ENCODE measurements around the gene PDE12. TPM values are rescaled to one million over a fixed set of nuclear protein-coding genes. Genes with fewer than 3 reads are reported as not detected.

PDE12 gene
- polyA plus RNA-seq, 1 of the 3 experiments (the other 2 are of a cell fraction): 7.4 TPM

DNA sequence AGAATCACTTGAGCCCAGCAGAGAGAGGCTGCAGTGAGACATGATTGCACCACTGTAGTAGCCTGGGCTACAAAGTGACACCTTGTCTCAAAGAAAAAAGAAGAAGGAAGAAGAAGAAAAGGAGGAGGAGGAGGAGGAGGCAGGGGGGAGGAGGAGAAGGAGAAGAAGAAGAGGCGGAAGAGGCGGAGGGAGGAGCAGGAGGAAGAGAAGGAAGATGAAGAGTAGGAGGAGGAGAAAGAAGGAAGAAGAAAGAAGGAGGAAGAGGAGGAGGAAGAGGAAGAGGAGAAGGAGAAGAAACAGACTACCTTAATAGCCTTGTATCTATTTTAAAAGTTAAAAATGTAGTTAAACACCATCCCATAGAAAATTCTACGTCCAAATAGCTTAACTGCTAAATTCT lies 60.2 kb downstream of the PDE12 start:
- H3K9me3 ChIP-seq: no peaks in the 10 kb centered on the region
- H3F3A ChIP-seq (replicated peaks; ENCODE audit: insufficient read depth): peaks cover 6% of the 10 kb centered on the region
- no peak overlapping the region for H2AFZ ChIP-seq (ENCODE audit: low read depth)
- ChIA-PET CTCF (interaction anchor here (0.6 kb wide), 1 partner anchor 15 kb away, joined by 4 read pairs; no protein-coding TSS in a partner anchor), POLR2A (no interaction called here)
- H3K4me2 ChIP-seq: no peak overlapping the region
- H3K36me3 ChIP-seq (replicated peaks in 1 of 2; ENCODE audit: control insufficient read depth in 1 of 2, insufficient read depth in 2 of 2, low read length in 1 of 2): no peaks in the 10 kb centered on the region
- TF ChIP-seq, protein P1, sequence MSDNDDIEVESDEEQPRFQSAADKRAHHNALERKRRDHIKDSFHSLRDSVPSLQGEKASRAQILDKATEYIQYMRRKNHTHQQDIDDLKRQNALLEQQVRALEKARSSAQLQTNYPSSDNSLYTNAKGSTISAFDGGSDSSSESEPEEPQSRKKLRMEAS (IDR thresholded peaks at IDR 0.05; ENCODE audit: low read depth): no peak
- TF ChIP-seq SIN3A (IDR thresholded peaks at IDR 0.05; ENCODE audit: borderline replicate concordance, low read depth, low read length) (no peak), GATA2 (CRISPR knock-in tag; IDR thresholded peaks at IDR 0.05) (no peak), SMC3 (IDR thresholded peaks at IDR 0.05; ENCODE audit: low read depth, low read length) (no peak), NRF1 (IDR thresholded peaks at IDR 0.05; ENCODE audit: low read depth, low read length) (no peak), ELF1 (IDR thresholded peaks at IDR 0.05) (no peak), EZH2phosphoT487 (IDR thresholded peaks at IDR 0.05; ENCODE audit: borderline replicate concordance, low read depth) (no peak), JUND (IDR thresholded peaks at IDR 0.05) (no peak)
- 74% methylated on average over 3 of the region's 3 CpGs for WGBS (ENCODE audit: low lambda C conversion rate)
- H3K4me1 ChIP-seq (ENCODE audit: control insufficient read depth in 1 of 2, insufficient read depth in 2 of 2, low read depth in 1 of 2, low read length in 1 of 2): no peaks in the 10 kb centered on the region
- H3K9ac ChIP-seq: no peak overlapping the region
- no peak overlapping the region for H3K27ac ChIP-seq (ENCODE audit: low read depth in 2 of 2, low read length in 1 of 2)
- DNase-seq: no peak
- no peaks in the 10 kb centered on the region for H4K20me1 ChIP-seq (ENCODE audit: insufficient read depth)
- no peaks in the 10 kb centered on the region for H3K9me2 ChIP-seq
- H3K4me3 ChIP-seq (ENCODE audit: low read depth in 2 of 2, low read length in 1 of 2): no peak overlapping the region
- H3K79me2 ChIP-seq (ENCODE audit: insufficient read depth): no peaks in the 10 kb centered on the region
- no peaks in the 10 kb centered on the region for H3K27me3 ChIP-seq (ENCODE audit: insufficient read depth)

Small RNA genes lying within 50 kb of the gene (small RNA-seq; reads per million reads assigned to genes)
- gene RNU6-108P (0 reads per million in 7 experiments), gene RNU6-1181P (0 reads per million in 7 experiments), gene RNU6-483P (0 reads per million in 7 experiments)

Other genes with a start within 250 kb of the PDE12 start
- 0.03 and 0.05 TPM in 2 replicates for gene DNAH12, start 11.9 kb upstream of the PDE12 start, polyA plus RNA-seq (2012; rRNA removed)
- gene ARF4, start 41.1 kb downstream of the PDE12 start, polyA plus RNA-seq (2012; rRNA removed): 150 and 208 TPM in 2 replicates
- 5.8 and 9.7 TPM in 2 replicates for gene DENND6A, start 136.8 kb downstream of the PDE12 start, polyA plus RNA-seq (2012; rRNA removed)
- gene SLMAP, start 200.0 kb downstream of the PDE12 start, polyA plus RNA-seq (2012; rRNA removed): 10.5 and 11.7 TPM in 2 replicates